AG09319 (cell line): ENCODE results near the gene PNRC2.

ENCODE experiments used
- DNase-seq: peaks from one replicate; pipeline ENCODE4 v3.0.0-alpha.2; 2010; ENCODE audit warnings: low read depth; ENCODE audit errors: extremely low read depth
- CTCF ChIP-seq: IDR thresholded peaks from 2 replicates; pipeline ENCODE4 v1.5.1; 2011; ENCODE audit warnings: low read depth, mild to moderate bottlenecking, inconsistent platforms, low read length, moderate library complexity

Gene PNRC2

GRCh38 chr1:23964790-23965740 lies 5.4 kb downstream of the PNRC2 start:
- DNase-seq, result no peak

GRCh38 chr1:23966973-23967493 lies 7.4 kb downstream of the PNRC2 start:
- no peak for TF ChIP-seq CTCF
- no peak for DNase-seq

More at GRCh38 chr1:23964790-23965740, 5.4 kb downstream of the PNRC2 start:
- no peak for TF ChIP-seq CTCF

GRCh38 chr1:23967871-23968270 lies 8.2 kb downstream of the PNRC2 start:
- TF ChIP-seq CTCF, result no peak
- no peak for DNase-seq

GRCh38 chr1:23977187-23977853 lies 17.7 kb downstream of the PNRC2 start:
- DNase-seq, result no peak
- no peak for TF ChIP-seq CTCF

- no peak for TF ChIP-seq CTCF
- DNase-seq, result no peak
Observed at GRCh38 chr1:23977854-23978191, 18.2 kb downstream of the PNRC2 start.

- TF ChIP-seq CTCF, result no peak
Observed at GRCh38 chr1:23978805-23979204, 19.2 kb downstream of the PNRC2 start.

GRCh38 chr1:23979387-23979880 lies 19.8 kb downstream of the PNRC2 start:
- no peak for DNase-seq
- no peak for TF ChIP-seq CTCF

More at GRCh38 chr1:23978805-23979204, 19.2 kb downstream of the PNRC2 start:
- no peak for DNase-seq
